OCI-LY7 (cell line): ENCODE data around the gene DPY19L3.

Experiments used
- EZH2phosphoT487 ChIP-seq: fragments of 200-600 bp; sonication (generic); IDR thresholded peaks from 2 replicates; pipeline ENCODE4 v1.6.1; 2018; ENCODE audit warnings: low read depth, borderline replicate concordance, mild to moderate bottlenecking, mixed run types, antibody characterized with exemption, low read length, moderate library complexity, mixed read lengths
- TF ChIP-seq, protein P1 (sequence below): fragments of 200-600 bp; sonication (generic); conservative IDR thresholded peaks from 2 replicates; pipeline ENCODE4 v1.5.1; 2014; ENCODE audit warnings: mild to moderate bottlenecking, antibody characterized with exemption, low read length, moderate library complexity, mixed read lengths

DNA sequence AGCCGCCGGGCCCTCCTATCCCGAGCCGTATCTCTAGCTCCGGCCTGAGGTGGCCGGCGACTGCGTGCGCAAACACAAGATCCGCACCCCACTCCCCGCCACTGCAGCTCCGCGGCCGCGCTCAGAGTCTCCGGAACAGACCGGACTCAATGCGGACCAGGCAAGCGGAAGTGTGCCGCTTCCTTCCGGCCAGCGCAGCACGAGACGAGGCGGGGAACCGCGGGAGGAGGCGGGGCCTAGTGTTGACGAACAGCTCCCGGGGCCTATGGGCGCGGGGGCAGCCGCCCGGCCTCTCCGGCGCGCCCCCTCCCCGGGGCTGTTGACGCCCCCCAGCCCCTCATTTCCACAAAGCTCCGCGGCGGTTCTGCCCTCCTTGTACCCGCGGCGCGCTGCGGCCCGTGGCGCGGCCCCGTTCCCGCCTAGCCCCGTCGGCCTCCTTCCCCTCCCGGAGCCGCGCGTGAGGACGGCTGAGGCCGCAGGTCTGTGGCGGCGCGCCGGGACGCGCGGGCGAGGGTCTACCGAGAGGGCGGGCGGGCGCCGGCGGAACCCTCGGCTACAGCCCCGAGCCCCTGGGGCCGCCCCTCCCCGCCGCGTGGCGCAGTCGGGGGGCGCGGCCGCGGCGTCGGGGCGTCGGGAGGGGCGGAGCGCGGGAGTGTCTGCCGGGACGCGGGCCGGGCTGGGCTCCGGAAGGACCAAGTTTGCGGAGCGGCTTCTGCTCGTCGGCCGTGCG lies at the start of gene DPY19L3:
- TF ChIP-seq EZH2phosphoT487, result no peak
- TF ChIP-seq, protein P1, sequence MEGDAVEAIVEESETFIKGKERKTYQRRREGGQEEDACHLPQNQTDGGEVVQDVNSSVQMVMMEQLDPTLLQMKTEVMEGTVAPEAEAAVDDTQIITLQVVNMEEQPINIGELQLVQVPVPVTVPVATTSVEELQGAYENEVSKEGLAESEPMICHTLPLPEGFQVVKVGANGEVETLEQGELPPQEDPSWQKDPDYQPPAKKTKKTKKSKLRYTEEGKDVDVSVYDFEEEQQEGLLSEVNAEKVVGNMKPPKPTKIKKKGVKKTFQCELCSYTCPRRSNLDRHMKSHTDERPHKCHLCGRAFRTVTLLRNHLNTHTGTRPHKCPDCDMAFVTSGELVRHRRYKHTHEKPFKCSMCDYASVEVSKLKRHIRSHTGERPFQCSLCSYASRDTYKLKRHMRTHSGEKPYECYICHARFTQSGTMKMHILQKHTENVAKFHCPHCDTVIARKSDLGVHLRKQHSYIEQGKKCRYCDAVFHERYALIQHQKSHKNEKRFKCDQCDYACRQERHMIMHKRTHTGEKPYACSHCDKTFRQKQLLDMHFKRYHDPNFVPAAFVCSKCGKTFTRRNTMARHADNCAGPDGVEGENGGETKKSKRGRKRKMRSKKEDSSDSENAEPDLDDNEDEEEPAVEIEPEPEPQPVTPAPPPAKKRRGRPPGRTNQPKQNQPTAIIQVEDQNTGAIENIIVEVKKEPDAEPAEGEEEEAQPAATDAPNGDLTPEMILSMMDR, result no peak
